NCI-H82 (cell line): ENCODE data around the gene LAD1.

Experiments used
- DNase-seq: peaks from one replicate; lab custom pipeline; 2025; lab: John Stamatoyannopoulos, UW

Gene LAD1

DNA sequence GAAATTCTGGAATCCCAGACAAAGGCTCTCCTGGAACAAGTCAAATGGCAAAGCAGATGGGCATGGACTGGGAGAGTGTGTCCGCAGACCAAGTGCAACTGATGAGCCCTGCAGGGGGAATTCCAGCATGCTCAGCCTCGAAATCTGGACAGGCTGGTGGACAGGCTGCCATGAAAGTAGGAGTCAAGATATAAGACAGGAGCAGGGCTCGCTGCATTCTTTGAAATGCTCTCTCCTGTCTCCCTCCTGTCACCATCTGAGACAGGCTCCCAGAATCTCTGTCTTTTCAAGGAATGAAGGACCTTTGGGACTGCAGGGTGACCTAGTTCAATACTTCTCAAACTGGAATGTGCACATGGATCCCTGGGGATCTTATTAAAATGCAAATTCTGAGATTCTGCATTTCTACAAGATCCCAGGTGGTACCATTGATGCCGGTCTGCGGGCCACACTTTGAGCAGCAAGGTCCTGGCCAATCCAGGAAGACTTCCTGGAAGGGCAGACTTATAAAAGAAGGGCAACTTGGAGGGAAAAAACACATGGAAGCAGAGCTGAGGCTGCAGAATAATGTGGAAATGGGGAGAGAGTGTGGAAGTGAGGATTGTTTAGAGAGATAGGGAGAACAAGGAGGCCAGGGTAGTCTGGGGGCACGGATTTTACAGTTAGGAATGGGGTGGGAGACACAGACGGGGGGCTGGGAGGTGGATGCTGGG, 51.5 kb downstream of the LAD1 start:
- no peak for DNase-seq

- DNase-seq: no peak
These were observed 52.1 kb downstream of the LAD1 start for GRCh38 chr1:201346987-201347386.

GRCh38 chr1:201346337-201346939, 52.7 kb downstream of the LAD1 start:
- DNase-seq: peak; percentile 72

- no peak for DNase-seq
These were observed 54.1 kb downstream of the LAD1 start for GRCh38 chr1:201345081-201345355.

- DNase-seq: no peak
These were observed 54.7 kb downstream of the LAD1 start for GRCh38 chr1:201344206-201345080.

DNA sequence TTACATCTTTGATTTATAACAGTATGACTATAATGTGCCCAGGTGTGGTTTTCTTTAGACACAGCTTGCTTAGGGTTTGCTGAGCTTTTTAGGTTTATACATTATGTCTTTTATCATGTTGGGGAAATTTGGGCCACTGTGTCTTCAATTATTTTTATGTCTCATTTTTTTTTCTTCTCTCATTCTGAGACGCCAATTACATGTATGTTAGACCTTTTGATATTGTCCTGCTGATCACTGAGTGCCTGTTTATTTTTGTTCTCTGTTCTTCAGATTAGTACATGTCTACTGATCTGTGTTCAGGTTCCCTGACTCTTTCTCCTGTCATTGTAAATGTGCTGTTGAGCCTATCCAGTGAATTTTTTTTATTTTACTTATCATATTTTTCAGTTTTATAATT, 57.7 kb downstream of the LAD1 start:
- no peak for DNase-seq

DNA sequence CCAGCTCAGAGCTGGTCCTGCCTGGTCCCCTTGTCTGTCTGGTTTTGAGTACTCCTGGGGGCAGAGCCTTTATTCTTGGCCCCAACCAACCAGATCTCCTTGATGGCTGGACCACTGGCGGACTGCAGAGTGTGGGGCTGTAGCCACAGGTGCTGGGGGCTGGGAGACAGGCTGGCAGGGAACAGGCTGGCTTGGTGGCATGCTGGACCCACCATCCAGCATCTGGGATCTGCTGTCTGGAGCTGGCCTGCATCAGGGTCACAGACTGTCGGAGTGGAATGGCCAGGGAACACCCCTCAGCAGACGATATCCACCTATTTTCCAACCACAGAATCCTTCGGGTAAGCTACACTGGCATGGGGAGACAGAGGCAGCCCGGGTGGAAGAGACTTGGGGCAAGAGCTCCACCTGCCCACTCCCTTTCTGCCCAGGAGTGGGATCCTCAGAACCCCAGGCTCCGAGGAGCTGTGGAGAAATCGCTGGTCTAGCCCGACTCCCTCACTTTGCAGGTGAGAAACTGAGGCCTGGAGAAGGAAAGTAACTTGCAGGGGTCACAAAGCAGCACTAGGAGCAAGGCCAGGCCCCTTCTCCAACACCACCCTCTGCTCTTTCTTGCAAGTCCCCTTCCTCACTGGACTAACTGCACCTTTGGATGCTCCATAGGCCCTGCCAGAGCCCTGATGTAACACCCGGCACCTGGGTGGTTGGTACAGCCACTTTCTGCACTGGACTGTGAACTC, 62.2 kb downstream of the LAD1 start:
- DNase-seq: no peak

GRCh38 chr1:201335901-201336300, 63.2 kb downstream of the LAD1 start:
- DNase-seq: no peak

DNA sequence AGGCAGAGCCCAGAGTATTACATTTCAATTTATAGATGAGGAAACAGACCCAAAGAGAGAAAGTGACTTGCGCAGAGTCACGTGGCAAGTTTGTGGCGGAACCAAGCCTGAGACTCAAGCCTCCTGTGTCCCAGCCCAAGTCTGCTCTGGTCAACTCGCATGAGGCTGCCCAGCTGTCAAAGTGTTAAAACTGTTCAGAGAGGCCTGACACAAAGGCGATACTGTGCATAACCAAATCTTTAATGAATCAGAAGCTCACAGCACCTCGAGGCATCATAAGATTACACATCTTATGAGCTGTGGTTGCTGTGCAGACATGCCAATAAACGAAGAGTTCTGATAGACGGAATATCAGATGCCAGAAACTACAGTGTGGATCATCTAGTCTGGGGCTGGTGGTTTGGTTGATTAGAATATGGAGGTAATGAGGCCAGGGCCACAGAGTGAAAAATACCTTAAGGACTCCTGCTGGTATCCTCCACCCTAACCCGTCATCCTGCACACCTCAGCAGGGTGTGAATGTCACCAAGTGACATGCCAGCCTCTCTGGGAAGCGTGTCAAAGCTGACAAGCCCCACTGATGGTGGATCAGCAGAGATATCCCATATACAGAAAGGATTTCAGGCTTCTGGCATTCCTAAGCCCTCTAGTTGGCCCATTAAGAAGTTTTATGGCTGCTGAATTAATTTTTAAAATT, 63.8 kb downstream of the LAD1 start:
- DNase-seq: no peak

DNA sequence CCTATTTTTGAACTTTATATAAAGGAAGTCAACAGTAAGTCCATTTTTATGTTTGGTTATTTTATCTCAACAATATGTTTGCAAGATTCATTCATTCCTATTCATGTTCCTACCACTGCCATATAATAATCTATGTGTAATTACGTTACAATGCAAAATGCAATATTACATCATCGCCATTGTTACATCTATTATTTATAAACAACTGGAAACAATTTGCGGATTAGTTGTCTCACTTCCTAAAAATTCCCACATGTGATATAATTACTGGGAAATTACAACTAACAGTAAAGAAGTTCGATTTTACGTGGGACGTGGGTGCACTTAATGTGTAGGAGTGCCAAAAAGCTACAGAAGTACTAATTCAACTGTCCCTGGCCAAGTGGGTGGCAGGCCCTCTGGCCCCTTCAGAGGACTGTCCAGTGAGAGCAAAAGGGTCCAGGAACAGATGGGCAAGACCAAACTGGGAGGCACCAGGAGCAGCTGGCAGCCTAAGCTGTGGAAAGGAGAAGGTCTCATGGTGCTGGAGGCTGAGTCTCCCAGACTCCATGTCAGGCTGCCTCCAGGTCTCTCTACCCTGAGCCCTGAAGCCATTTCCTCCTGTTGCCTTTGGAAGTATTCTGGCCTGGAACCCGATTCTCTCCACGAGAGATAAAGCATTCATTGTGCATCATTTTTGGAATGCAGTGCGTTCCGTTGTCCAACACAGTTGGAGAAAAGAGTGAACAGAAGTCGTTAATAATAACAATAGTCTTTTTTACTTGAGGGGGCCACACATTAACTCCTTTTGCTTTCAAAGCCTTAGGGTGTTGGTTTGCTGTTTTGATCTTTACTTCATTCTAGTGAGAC, 64.6 kb downstream of the LAD1 start:
- DNase-seq: no peak

DNA sequence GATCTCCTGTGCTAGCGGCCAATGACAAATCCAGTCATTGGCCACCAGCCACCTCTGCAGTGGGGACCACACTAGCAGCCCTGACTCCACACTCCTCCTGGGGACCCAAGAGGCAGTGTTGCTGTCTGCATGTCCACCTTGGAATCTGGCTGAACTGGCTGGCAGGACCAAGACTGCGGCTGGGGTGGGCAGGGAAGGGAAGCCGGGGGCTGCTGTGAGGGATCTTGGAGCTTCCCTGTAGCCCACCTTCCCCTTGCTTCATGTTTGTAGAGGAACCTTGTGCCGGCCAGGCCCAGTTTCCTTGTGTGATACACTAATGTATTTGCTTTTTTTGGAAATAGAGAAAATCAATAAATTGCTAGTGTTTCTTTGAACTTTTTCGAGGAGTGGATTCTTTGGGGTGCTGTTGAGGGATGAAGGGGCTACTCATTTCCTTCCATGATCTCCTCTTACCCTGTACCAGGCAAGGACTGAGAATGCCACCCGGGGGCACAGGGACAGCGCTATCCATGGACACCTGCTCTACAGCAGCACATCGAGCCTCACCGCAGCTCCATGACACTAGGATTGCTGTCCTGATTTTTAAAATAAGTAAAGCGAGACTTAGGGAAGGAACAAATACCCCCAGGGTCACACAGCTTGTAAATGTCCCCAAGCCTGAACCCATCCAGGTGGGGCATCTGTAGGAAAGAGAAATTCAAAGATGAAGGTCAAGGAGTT, 66.3 kb downstream of the LAD1 start:
- DNase-seq: no peak

DNA sequence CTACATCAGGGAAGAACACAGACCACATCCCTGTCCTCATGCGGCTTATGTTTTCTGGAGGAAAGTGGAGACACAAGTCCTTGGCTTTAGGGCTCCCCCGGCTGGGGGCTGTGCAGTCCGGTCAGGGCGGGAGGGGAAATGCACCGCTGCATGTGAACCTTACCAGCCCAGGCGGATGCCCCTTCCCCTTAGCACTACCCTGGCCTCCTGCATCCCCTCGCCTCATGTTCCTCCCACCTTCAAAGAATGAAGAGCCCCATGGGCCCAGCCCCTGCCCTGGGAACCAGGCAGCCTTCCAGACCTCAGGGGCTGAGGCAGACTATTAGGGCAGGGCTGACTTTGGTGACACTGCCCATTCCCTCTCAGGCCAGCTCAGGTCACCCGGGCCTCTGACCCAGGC, 67.1 kb downstream of the LAD1 start:
- DNase-seq: no peak

GRCh38 chr1:201331166-201331565, 68.0 kb downstream of the LAD1 start:
- DNase-seq: no peak
